ENCODE results near the gene DDAH1. TPM values are rescaled to one million over a fixed set of nuclear protein-coding genes. Genes with fewer than 3 reads are reported as not detected.

Gene DDAH1
- total RNA-seq, 1 donor from 2014 or later = 5.4 TPM

- no peaks in the 10 kb centered on the region for H3K4me1 Mint-ChIP-seq (ENCODE audit: low read depth, unreplicated experiment)
- no peak overlapping the region for H3K4me3 Mint-ChIP-seq (ENCODE audit: unreplicated experiment)
- H3K27ac Mint-ChIP-seq (ENCODE audit: unreplicated experiment) = no peak overlapping the region
- TF ChIP-seq CTCF (IDR thresholded peaks at IDR 0.05; ENCODE audit: partially characterized antibody, unreplicated experiment) = no peak
- no peak for DNase-seq
- no peaks in the 10 kb centered on the region for H3K27me3 Mint-ChIP-seq (ENCODE audit: unreplicated experiment)
- H3K9me3 Mint-ChIP-seq (ENCODE audit: unreplicated experiment) = no peaks in the 10 kb centered on the region
- H3K36me3 Mint-ChIP-seq (ENCODE audit: unreplicated experiment) = no peaks in the 10 kb centered on the region
These were observed 90.8 kb downstream of the DDAH1 start for GRCh38 chr1:85374160-85374559.

DNA sequence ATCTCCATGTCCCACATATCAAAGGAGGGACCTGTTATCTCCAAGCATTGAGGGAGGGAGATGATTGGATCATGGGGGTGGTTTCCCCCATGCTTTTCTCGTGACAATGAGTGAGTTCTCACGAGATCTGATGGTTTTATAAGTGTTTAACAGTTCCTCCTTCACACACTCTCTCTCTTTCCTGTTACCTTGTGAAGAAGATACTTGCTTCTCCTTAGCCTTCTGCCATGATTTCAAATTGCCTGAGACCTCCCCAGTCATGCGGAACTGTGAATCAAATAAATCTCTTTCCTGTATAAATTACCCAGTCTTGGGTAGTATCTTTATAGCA, 91.6 kb downstream of the DDAH1 start:
- no peak for DNase-seq
- Mint-ChIP-seq H3K4me1 (ENCODE audit: low read depth, unreplicated experiment) (no peaks in the 10 kb centered on the region), H3K27me3 (ENCODE audit: unreplicated experiment) (no peaks in the 10 kb centered on the region), H3K9me3 (ENCODE audit: unreplicated experiment) (no peaks in the 10 kb centered on the region), H3K4me3 (ENCODE audit: unreplicated experiment) (no peak overlapping the region), H3K36me3 (ENCODE audit: unreplicated experiment) (no peaks in the 10 kb centered on the region), H3K27ac (ENCODE audit: unreplicated experiment) (no peak overlapping the region)
- no peak for TF ChIP-seq CTCF (IDR thresholded peaks at IDR 0.05; ENCODE audit: partially characterized antibody, unreplicated experiment)

DNA sequence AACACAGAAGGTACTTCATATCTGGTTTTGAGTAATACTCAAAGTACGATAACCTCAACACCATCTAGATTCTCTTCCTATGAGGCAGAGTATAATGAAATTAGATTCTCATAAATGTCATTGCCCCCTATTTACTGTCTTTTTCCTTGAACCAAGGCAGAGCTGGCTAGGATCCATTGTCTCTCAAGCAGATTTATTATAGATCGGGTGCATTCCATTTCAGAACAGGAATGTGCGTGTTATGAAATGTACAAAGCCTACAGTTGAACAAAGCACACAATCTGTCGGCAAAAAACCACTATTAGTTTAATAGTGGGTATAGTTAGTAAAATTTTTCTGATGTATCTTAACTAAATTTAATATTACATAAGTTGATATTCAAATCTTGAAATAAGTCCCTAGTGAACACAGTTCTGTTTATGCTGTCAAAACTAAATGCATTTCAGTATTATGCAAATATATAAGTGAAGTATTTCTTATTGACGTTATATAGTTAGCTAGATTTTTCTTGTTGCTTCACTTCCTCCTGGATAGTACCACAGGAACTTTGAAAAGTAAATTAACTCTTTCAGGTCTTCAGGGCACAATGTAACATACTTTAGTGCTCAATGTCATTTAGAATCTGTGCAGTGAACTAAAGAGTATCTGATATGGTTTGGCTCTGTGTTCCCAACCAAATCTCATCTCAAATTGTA, 92.1 kb downstream of the DDAH1 start:
- no peak for DNase-seq
- Mint-ChIP-seq H3K27me3 (ENCODE audit: unreplicated experiment) (no peaks in the 10 kb centered on the region), H3K4me3 (ENCODE audit: unreplicated experiment) (no peak overlapping the region), H3K27ac (ENCODE audit: unreplicated experiment) (no peak overlapping the region), H3K4me1 (ENCODE audit: low read depth, unreplicated experiment) (no peaks in the 10 kb centered on the region), H3K36me3 (ENCODE audit: unreplicated experiment) (no peaks in the 10 kb centered on the region), H3K9me3 (ENCODE audit: unreplicated experiment) (no peaks in the 10 kb centered on the region)
- no peak for TF ChIP-seq CTCF (IDR thresholded peaks at IDR 0.05; ENCODE audit: partially characterized antibody, unreplicated experiment)

DNA sequence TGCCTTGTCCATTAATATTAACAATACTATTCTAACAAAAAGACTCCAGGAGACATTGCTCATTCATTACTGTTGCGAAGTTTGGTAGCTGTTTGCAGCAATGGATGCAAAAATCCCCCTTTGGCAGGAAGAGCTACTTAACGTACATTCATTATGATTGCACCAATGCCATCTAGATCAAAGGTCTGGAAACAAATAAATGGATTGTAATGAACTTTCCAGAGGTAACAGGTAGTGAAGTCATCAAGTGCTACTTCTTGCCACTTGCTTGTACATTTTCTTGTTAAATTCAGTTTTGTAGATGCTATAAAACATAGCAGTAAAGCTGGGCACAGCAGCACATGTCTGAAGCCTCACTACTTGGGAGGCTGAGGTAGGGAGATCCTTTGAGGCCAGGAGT, 93.9 kb downstream of the DDAH1 start:
- TF ChIP-seq CTCF (IDR thresholded peaks at IDR 0.05; ENCODE audit: partially characterized antibody, unreplicated experiment) = no peak
- Mint-ChIP-seq H3K9me3 (ENCODE audit: unreplicated experiment) (no peaks in the 10 kb centered on the region), H3K4me1 (ENCODE audit: low read depth, unreplicated experiment) (no peaks in the 10 kb centered on the region), H3K36me3 (ENCODE audit: unreplicated experiment) (no peaks in the 10 kb centered on the region), H3K27me3 (ENCODE audit: unreplicated experiment) (no peaks in the 10 kb centered on the region), H3K4me3 (ENCODE audit: unreplicated experiment) (no peak overlapping the region), H3K27ac (ENCODE audit: unreplicated experiment) (no peak overlapping the region)
- no peak for DNase-seq

DNA sequence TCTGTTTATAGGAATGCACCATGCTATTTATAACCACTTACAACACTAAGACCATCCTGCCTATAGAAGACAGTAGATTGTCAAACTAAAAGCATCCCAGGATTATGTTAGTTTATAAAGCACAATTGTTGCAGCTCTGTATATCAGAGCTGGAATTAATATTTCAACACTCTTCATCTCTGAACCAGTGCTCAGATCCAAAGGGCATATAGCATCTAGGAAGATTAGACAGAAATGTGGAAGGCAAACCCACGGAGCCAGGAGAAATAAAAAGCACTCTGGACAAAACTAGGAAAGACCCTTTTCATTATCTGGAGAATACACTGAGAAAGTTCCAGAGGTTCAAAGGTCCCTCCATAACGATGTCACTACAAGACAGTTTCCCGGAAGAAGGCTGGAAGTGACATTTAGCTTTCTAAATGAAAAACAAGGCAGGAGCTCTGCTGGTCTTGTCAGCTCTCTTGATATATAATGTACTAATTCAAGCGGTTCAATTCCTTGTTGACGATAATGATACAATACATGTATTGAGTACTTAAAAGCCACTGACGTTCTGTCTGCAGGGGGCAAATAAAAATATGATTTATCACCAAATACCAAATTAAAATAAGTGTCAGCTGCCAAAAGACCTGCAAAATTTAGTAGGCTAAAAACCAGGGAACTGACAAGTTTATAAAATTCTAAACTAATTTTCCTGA, 96.7 kb downstream of the DDAH1 start:
- Mint-ChIP-seq H3K4me3 (ENCODE audit: unreplicated experiment) (no peak overlapping the region), H3K27me3 (ENCODE audit: unreplicated experiment) (no peaks in the 10 kb centered on the region), H3K27ac (ENCODE audit: unreplicated experiment) (no peak overlapping the region), H3K36me3 (ENCODE audit: unreplicated experiment) (no peaks in the 10 kb centered on the region), H3K4me1 (ENCODE audit: low read depth, unreplicated experiment) (peaks cover 2% of the 10 kb centered on the region), H3K9me3 (ENCODE audit: unreplicated experiment) (no peaks in the 10 kb centered on the region)
- TF ChIP-seq CTCF (IDR thresholded peaks at IDR 0.05; ENCODE audit: partially characterized antibody, unreplicated experiment) = no peak
- no peak for DNase-seq
